GOT3 (cell line): Measurements from ENCODE around the gene PSMB7.

Source experiments
- DNase-seq: peaks from one replicate; lab custom pipeline; 2025; ENCODE audit warnings: mixed read lengths; lab: John Stamatoyannopoulos, UW

PSMB7 gene

GRCh38 chr9:124410321-124410913, 4.8 kb downstream of the PSMB7 start:
- no peak for DNase-seq

GRCh38 chr9:124409410-124409809, 5.8 kb downstream of the PSMB7 start:
- DNase-seq = no peak

GRCh38 chr9:124403246-124403645, 12.0 kb downstream of the PSMB7 start:
- no peak for DNase-seq

- DNase-seq = no peak
Observed at GRCh38 chr9:124399968-124400940, 15.0 kb downstream of the PSMB7 start.

GRCh38 chr9:124399323-124399967, 15.8 kb downstream of the PSMB7 start:
- no peak for DNase-seq

- no peak for DNase-seq
Observed at GRCh38 chr9:124398191-124398935, 16.9 kb downstream of the PSMB7 start.

GRCh38 chr9:124395826-124396225, 19.4 kb downstream of the PSMB7 start:
- DNase-seq = no peak

GRCh38 chr9:124394596-124394995, 20.6 kb downstream of the PSMB7 start:
- DNase-seq = no peak

- no peak for DNase-seq
Observed at GRCh38 chr9:124394167-124394566, 21.1 kb downstream of the PSMB7 start.

- peak; percentile 27 for DNase-seq
Observed at GRCh38 chr9:124392871-124393460, 22.3 kb downstream of the PSMB7 start.

- DNase-seq = no peak
Observed at GRCh38 chr9:124392254-124392870, 22.9 kb downstream of the PSMB7 start.

- no peak for DNase-seq
Observed at GRCh38 chr9:124390794-124391658, 24.2 kb downstream of the PSMB7 start.

GRCh38 chr9:124389146-124389939, 25.9 kb downstream of the PSMB7 start:
- no peak for DNase-seq

- DNase-seq = no peak
Observed at GRCh38 chr9:124388275-124389048, 26.8 kb downstream of the PSMB7 start.

GRCh38 chr9:124386201-124386600, 29.0 kb downstream of the PSMB7 start:
- DNase-seq = no peak

GRCh38 chr9:124385623-124386022, 29.6 kb downstream of the PSMB7 start:
- DNase-seq = no peak

- DNase-seq = no peak
Observed at GRCh38 chr9:124384846-124385245, 30.4 kb downstream of the PSMB7 start.

GRCh38 chr9:124384210-124384609, 31.0 kb downstream of the PSMB7 start:
- no peak for DNase-seq
